ENCODE measurements around the gene CHST8.
A peak's percentile ranks its signal among the peaks of the same experiment; 100 is the strongest.

Gene CHST8

GRCh38 chr19:33705090-33705847, 83.5 kb downstream of the CHST8 start:
- Histone ChIP-seq H4K20me1 (no peaks in the 10 kb centered on the region; a peak in 1 of 22 replicates), H3K9me3 (replicated peaks in 1 of 11) (peaks cover 0 to 13% (median 0%) of the 10 kb centered on the region in 11 experiments; a peak in 6 of 22 replicates), H3K4me2 (no peak overlapping the region), H3K4me1 (no peaks in the 10 kb centered on the region), H3K36me3 (no peaks in the 10 kb centered on the region), H3K27ac (no peak overlapping the region), H3K27me3 (no peaks in the 10 kb centered on the region), H3K9ac (no peak overlapping the region), H3K4me3 (no peak overlapping the region)
- no peak for TF ChIP-seq Cebpa-rat (IDR thresholded peaks at IDR 0.05)

- no peaks in the 10 kb centered on the region for H3K4me1 ChIP-seq
- H3K36me3 ChIP-seq = no peaks in the 10 kb centered on the region
- no peak overlapping the region for H3K9ac ChIP-seq
- H3K9me3 ChIP-seq (replicated peaks in 1 of 11) = peaks cover 0 to 14% (median 0%) of the 10 kb centered on the region in 11 experiments; a peak in 6 of 22 replicates
- no peak overlapping the region for H3K4me3 ChIP-seq
- no peak overlapping the region for H3K27ac ChIP-seq
- TF ChIP-seq Cebpa-rat (IDR thresholded peaks at IDR 0.05) = no peak
- H3K4me2 ChIP-seq = no peak overlapping the region
- H4K20me1 ChIP-seq = no peaks in the 10 kb centered on the region; a peak in 1 of 22 replicates
- H3K27me3 ChIP-seq = no peaks in the 10 kb centered on the region
Observed at GRCh38 chr19:33705860-33706259, 84.1 kb downstream of the CHST8 start.

GRCh38 chr19:33706631-33707030, 84.9 kb downstream of the CHST8 start:
- no peak overlapping the region for H3K27ac ChIP-seq
- no peak for TF ChIP-seq Cebpa-rat (IDR thresholded peaks at IDR 0.05)
- no peaks in the 10 kb centered on the region for H3K27me3 ChIP-seq
- H3K4me2 ChIP-seq = no peak overlapping the region
- no peaks in the 10 kb centered on the region for H3K36me3 ChIP-seq
- no peaks in the 10 kb centered on the region; a peak in 1 of 22 replicates for H4K20me1 ChIP-seq
- H3K9ac ChIP-seq = no peak overlapping the region
- no peaks in the 10 kb centered on the region for H3K4me1 ChIP-seq
- H3K9me3 ChIP-seq (replicated peaks in 1 of 11) = peaks cover 0 to 14% (median 0%) of the 10 kb centered on the region in 11 experiments; a peak in 6 of 22 replicates
- no peak overlapping the region for H3K4me3 ChIP-seq

GRCh38 chr19:33712268-33712667, 90.5 kb downstream of the CHST8 start:
- Histone ChIP-seq H3K4me1 (peaks cover 0 to 12% (median 7%) of the 10 kb centered on the region in 10 experiments; a peak in 8 of 20 replicates), H3K4me3 (no peak overlapping the region), H4K20me1 (no peaks in the 10 kb centered on the region), H3K36me3 (no peaks in the 10 kb centered on the region), H3K9ac (no peak overlapping the region), H3K27ac (no peak overlapping the region), H3K27me3 (no peaks in the 10 kb centered on the region), H3K4me2 (no peak overlapping the region), H3K9me3 (replicated peaks in 1 of 11) (peaks cover 0 to 46% (median 4%) of the 10 kb centered on the region in 11 experiments; a peak in 12 of 22 replicates)
- TF ChIP-seq Cebpa-rat (IDR thresholded peaks at IDR 0.05) = no peak

GRCh38 chr19:33713194-33713593, 91.4 kb downstream of the CHST8 start:
- Histone ChIP-seq H3K4me1 (peaks cover 0 to 12% (median 7%) of the 10 kb centered on the region in 10 experiments; a peak in 8 of 20 replicates), H3K4me2 (peak overlapping the region in 5 of 11 experiments; percentile 14 to 52 (median 27); a peak in 8 of 22 replicates), H3K4me3 (no peak overlapping the region), H3K9ac (no peak overlapping the region), H3K27ac (no peak overlapping the region), H3K9me3 (replicated peaks in 1 of 11) (peaks cover 0 to 46% (median 4%) of the 10 kb centered on the region in 11 experiments; a peak in 12 of 22 replicates), H3K27me3 (no peaks in the 10 kb centered on the region), H4K20me1 (no peaks in the 10 kb centered on the region), H3K36me3 (no peaks in the 10 kb centered on the region)
- TF ChIP-seq Cebpa-rat (IDR thresholded peaks at IDR 0.05) = peak in 4 of 11 experiments; percentile 25 to 42 (median 30); a peak in 4 of 22 replicates

GRCh38 chr19:33714149-33714548, 92.4 kb downstream of the CHST8 start:
- Histone ChIP-seq H3K9ac (no peak overlapping the region), H3K36me3 (no peaks in the 10 kb centered on the region), H3K4me2 (no peak overlapping the region), H3K9me3 (replicated peaks in 1 of 11) (peaks cover 0 to 44% (median 4%) of the 10 kb centered on the region in 11 experiments; a peak in 12 of 22 replicates), H3K4me1 (peaks cover 0 to 12% (median 7%) of the 10 kb centered on the region in 10 experiments; a peak in 8 of 20 replicates), H3K4me3 (no peak overlapping the region), H4K20me1 (no peaks in the 10 kb centered on the region), H3K27ac (no peak overlapping the region), H3K27me3 (no peaks in the 10 kb centered on the region)
- no peak for TF ChIP-seq Cebpa-rat (IDR thresholded peaks at IDR 0.05)

GRCh38 chr19:33715462-33715861, 93.7 kb downstream of the CHST8 start:
- H3K9me3 ChIP-seq (replicated peaks in 1 of 11) = peaks cover 0 to 32% (median 4%) of the 10 kb centered on the region in 11 experiments; a peak in 10 of 22 replicates
- H3K27ac ChIP-seq = no peak overlapping the region

GRCh38 chr19:33717878-33718277, 96.1 kb downstream of the CHST8 start:
- Histone ChIP-seq H3K27ac (no peak overlapping the region), H3K4me2 (no peak overlapping the region), H3K9me3 (replicated peaks in 1 of 11) (peaks cover 0 to 32% (median 4%) of the 10 kb centered on the region in 11 experiments; a peak in 10 of 22 replicates), H3K27me3 (no peaks in the 10 kb centered on the region), H3K4me3 (no peak overlapping the region), H3K9ac (no peak overlapping the region), H3K4me1 (peaks cover 0 to 10% (median 7%) of the 10 kb centered on the region in 10 experiments; a peak in 8 of 20 replicates), H3K36me3 (no peaks in the 10 kb centered on the region), H4K20me1 (no peaks in the 10 kb centered on the region)
- TF ChIP-seq Cebpa-rat (IDR thresholded peaks at IDR 0.05) = no peak

More at GRCh38 chr19:33715462-33715861, 93.7 kb downstream of the CHST8 start:
- no peaks in the 10 kb centered on the region for H4K20me1 ChIP-seq
- H3K4me1 ChIP-seq = peaks cover 0 to 12% (median 7%) of the 10 kb centered on the region in 10 experiments; a peak in 8 of 20 replicates
- H3K36me3 ChIP-seq = no peaks in the 10 kb centered on the region
- no peak for TF ChIP-seq Cebpa-rat (IDR thresholded peaks at IDR 0.05)
- no peaks in the 10 kb centered on the region for H3K27me3 ChIP-seq
- H3K9ac ChIP-seq = no peak overlapping the region
- H3K4me2 ChIP-seq = no peak overlapping the region
- no peak overlapping the region for H3K4me3 ChIP-seq

GRCh38 chr19:33718651-33719254, 97.0 kb downstream of the CHST8 start:
- H3K9me3 ChIP-seq (replicated peaks in 1 of 11) = peaks cover 0 to 30% (median 4%) of the 10 kb centered on the region in 11 experiments; a peak in 10 of 22 replicates
- H3K36me3 ChIP-seq = no peaks in the 10 kb centered on the region
- H3K4me3 ChIP-seq = no peak overlapping the region
- no peak for TF ChIP-seq Cebpa-rat (IDR thresholded peaks at IDR 0.05)
- no peak overlapping the region for H3K9ac ChIP-seq
- no peak overlapping the region for H3K4me2 ChIP-seq
- H3K27me3 ChIP-seq = no peaks in the 10 kb centered on the region
- H3K27ac ChIP-seq = no peak overlapping the region
- H3K4me1 ChIP-seq = 0 out of 20 replicates have a peak, but pooled peaks cover 0 to 4% (median 0%) of the 10 kb centered on the region in 10 experiments
- H4K20me1 ChIP-seq = 0 out of 22 replicates have a peak, but pooled peaks cover 0 to under 1% (median 0%) of the 10 kb centered on the region in 11 experiments

All from BLaER1 treated with 17β-estradiol and CSF1 and Interleukin-3, amounts not matched to agents 10 nM and 100 nM (cell line).